DMS153 treated with DMSO at 0.1 percent for 48 hours (cell line): ENCODE data around the gene GPHN.

Experiments used
- DNase-seq: peaks from one replicate; lab custom pipeline; 2025; ENCODE audit not compliant: unreplicated experiment; lab: John Stamatoyannopoulos, UW

GPHN gene

GRCh38 chr14:66916421-66916820, 408.5 kb downstream of the GPHN start:
- no peak for DNase-seq

- DNase-seq = no peak
Observed at GRCh38 chr14:66918527-66918926, 410.6 kb downstream of the GPHN start.

DNA sequence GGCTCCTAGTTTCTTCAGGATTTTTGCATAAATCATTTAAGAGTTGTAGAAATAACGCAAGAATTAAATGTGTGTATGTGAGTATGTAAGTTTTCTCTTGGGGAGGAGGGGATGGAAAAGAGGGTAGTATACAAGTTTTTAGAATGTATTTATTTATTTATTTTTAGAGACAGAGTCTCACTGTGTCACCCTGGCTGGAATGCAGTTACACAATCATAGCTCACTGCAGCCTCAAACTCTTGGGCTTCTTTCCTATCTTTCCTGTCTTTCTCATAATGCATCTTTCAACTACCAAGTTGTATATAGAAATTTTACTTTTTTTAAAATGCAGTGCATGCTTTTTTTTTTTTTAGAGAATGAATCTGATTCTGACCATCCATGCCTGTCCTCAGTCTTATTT, 412.2 kb downstream of the GPHN start:
- DNase-seq = no peak

DNA sequence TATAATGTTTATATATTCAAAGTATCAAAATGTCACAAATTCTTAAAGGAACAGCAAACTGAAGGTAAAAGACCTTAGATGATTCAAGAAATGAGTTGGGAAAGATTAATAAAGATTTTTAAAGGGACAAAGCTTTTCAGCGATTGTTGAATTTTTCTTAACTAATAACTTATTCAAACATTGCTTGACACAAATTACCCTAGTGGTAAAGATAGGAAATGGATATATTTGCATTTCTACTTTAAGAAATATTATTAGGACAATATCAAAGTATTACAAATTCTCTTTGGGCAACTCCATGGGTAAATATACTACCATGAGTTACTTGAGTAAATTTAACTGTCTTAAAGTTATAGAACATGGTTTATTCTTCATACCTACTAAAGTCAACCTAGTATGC, 415.3 kb downstream of the GPHN start:
- DNase-seq = no peak

GRCh38 chr14:66939409-66939808, 431.5 kb downstream of the GPHN start:
- no peak for DNase-seq

DNA sequence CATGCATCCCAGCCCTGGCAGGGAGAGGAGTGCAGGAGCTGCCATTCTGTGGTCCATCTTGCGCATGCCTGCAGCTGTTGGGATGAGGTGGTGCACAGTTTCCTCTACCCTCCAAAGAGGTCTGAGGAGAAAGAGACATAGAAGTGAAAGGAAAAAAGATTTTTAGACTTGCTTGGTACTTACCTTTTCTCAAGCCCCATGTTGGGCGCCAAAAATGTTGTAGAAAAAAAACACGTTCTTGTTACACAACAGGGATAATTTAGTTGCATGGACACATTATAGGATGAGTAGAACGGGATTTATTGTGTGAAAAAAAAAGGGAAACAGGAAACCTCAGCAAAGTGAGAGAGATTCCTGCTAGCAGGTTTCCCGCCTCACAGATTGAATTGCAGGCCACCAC, 436.9 kb downstream of the GPHN start:
- no peak for DNase-seq

DNA sequence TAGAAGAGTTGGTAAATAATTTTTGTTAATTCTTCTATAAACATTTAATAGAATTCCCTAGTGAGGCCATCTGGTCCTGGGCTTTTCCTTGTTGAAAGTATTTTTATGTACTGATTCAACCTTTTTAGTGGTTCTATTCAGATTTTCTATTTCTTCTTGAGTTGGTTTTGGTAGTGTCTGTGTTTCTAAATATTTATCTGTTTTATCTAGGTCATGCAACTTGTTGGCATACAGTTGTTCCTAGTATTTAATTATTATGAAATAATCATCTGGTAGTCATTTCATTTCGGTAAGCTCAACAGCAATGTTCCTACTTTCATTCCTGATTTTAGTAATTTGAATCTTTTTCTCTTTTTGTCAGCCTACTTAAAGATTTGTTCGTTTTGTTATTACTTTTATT, 447.2 kb downstream of the GPHN start:
- DNase-seq = no peak

GRCh38 chr14:66959437-66960050, 451.6 kb downstream of the GPHN start:
- DNase-seq = no peak

DNA sequence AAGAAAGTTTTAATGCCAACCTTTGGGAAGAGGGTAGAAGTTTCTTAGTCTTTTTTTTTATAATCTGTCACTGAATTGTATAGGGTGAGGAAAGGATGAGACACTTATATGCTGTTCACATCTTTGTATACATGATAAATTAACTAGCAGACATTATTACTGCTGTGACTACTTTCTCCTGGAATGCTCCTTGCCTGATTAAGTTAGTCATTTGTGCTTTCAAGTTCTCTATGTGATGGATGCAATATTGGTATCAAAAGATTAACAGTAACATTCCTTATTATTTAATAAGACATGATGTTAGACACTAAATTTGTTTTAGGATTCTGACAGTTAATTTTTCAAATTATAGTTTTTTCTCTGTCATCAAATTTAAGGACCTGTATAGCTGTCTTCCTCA, 457.9 kb downstream of the GPHN start:
- DNase-seq = no peak

DNA sequence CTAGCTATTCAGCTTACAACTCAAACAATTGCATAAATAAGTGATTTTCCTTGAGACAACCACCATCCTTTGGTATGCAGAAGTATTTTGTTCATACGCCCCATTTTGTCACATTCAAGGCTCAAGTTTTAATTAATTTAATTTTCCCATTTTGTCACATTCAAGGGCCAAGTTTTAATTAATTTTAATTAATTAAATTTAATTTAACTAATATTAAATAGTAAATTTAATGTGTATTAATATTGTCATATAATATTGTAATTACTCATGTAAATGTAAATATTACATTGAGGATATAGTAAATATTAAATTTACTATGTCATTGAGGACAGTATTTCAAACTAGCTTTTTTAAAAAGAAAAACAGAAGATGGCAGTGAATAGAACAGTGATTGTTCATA, 464.5 kb downstream of the GPHN start:
- DNase-seq = no peak

DNA sequence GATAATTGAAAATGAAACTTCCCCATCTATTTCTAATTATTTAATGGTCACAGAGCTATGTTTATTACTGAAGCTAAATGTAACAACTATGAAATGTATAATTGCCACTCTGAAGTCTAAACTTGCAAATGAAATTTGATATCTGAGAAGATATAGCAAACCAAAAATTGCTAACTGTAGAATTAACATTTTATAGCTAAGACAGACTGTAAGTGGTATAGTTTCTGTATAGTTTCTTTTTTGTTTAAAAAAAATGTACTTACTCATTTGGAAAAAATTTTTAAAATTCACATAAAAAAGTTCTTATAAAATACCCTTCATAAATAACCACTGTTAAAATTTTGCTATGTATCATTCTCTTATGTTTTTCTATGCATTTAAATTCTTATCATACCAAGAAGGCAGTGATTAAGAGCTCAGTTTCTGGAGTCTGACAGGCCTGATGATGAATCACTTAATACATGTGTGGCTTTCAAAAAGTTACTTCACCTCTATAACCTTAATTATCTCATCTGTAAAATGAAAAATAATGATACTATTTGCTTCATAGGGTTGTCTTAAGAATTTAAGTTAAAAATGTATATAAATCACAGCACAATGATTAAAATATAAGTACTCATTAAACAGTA, 466.6 kb downstream of the GPHN start:
- DNase-seq = no peak

DNA sequence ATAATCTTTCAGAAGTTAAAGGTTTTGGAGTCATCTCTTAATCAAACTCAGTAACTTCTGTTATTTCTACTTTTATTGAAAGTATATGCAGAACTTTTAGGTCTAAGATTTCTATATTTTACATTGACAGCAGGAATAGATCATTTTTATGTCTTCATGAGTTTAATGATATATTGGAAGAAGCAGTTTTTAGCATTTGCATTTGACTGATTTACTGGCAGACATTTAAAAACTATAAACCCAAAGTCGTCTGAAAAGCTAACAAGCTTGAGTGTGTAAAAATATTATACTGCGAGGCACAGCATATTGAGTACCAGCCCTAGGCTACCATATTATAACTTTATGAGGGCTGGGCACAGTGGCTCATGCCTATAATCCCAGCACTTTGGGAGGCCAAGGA, 467.3 kb downstream of the GPHN start:
- no peak for DNase-seq

DNA sequence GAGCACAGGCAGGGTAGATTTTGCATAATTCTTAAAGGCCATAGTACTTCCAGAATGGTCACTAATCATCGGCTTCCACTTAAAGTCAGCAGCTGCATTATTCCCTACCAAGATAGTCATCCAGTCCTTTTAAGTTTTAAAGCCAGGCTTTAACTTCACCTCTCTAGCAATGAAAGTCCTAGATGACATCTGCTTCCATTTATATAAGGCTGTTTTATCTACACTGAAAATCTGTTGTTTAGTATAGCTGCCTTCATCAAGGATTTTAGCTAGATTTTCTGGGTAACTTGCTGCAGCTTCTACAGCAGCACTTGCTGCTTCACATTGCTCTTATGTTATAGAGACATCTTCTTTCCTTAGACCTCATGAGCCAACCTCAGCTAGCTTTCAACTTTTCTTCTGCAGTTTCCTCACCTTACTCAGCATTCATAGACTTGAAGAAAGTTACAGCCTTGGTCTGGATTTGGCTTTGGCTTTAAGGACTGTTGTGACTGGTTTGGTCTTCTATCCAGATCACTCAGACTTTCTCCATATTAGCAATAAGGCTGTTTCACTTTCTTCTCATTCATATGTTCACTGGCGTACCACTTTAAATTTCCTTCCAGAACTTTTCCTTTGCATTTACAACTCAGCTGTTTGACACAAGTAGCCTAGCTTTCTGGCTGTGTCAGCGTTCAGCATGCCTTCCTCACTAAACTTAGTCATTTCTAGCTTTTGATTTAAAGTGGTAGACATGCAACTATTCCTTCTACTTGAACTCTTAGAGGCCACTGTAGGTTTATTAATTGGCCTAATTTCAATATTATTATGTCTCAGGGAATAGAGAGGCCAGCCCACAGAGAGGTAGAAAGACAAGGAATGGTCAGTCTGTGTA, 471.4 kb downstream of the GPHN start:
- DNase-seq = no peak

GRCh38 chr14:66982247-66982646, 474.3 kb downstream of the GPHN start:
- no peak for DNase-seq

GRCh38 chr14:66992776-66993175, 484.8 kb downstream of the GPHN start:
- no peak for DNase-seq

DNA sequence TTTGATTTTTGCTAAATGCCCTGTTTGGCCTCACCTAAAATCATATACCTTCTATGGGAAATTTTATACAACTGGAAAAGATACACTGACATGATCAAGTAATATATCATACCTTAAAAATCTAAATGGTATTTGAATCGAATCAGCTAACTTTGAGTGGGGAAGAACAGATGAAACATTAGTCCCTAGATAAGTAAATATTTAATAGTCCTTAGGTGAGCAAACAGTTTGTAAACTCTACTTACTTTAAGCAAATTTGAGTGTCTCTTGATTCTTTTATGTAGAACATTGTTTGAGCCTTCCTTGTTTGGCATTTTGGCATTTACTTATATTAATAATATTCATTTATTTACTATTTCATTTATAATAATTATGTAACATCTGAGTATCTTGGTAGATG, 485.6 kb downstream of the GPHN start:
- no peak for DNase-seq

DNA sequence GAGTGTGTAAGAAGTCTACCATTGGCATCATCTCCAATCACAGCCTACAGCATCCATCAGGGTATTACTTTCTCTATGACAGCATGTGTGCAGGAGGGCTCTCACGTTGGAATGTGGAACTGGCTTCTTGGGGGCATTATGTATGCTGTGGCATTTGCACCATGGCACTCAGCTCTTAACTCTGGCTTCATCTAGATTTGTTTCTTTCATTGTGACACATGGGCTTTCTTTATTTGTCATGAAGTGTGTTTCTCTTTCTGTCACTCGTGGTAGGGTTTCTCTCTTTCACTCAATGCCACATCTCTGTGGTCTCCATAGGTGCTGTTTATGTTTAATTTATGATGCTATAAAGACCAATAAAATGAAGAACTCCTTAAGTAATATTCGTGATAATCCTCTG, 490.1 kb downstream of the GPHN start:
- DNase-seq = no peak

GRCh38 chr14:66999978-67000377, 492.0 kb downstream of the GPHN start:
- no peak for DNase-seq

- no peak for DNase-seq
Observed at GRCh38 chr14:67002994-67003753, 495.2 kb downstream of the GPHN start.

DNA sequence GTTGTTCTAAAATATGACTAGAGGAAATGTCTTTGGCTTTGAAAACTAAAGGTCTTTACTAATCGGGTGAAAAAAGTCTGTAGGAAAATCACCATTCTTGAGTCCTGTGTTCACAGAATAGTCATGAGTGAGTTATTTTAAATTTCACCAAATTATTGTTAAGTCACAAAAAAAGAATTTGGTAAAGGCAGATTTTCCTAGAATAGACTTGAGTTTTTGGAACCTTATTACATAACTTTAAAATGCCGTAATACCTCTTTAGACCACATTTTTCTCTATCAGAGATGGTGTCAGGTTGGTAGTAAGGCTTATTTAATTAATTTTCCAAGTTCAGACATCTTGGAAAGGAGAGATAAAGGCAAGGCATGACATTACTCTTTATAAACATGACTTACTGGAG, 496.6 kb downstream of the GPHN start:
- DNase-seq = no peak

DNA sequence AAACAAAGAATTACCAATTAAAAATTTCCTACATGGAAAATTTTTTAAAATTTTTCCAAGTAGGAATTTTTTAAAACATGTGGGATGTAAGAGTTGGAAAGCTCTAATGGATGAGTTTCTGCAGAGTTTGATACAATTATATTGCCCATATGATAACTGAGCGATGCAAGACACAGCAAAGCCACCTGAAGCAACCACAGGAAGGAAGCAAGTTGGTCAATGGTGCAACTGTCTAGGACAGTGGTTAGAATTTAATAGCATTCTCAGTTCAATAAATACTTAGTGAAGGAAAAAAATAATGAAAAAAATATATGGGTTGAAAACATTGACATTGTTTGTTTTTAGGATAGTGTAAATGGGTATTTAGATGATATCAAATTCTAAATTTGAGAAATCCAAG, 502.7 kb downstream of the GPHN start:
- no peak for DNase-seq

DNA sequence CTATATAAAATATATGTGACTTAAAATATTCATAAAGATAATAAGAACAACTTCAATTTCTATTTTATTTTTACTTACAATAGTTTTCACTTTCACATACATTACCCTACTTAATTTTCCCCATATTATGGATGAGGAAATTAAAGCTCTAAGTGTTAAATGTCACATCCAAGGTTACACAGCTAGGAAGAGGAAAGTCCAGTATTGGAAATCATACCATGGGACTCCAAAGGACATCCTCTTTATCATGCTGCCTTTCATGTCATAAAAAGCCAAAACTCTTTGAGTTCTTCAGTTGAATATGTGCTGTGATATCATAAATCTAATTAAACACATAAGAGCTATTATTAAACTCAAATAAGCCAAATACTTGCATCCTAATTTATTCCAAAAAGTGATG, 508.9 kb downstream of the GPHN start:
- no peak for DNase-seq
